Measurements from ENCODE around the gene TRIM14. TPM values are rescaled to one million over a fixed set of nuclear protein-coding genes. Genes with fewer than 3 reads are reported as not detected.
A peak's percentile ranks its signal among the peaks of the same experiment; 100 is the strongest.

Gene TRIM14
- total and polyA plus RNA-seq, 2 of the 4 experiments (the other 2 are of a cell fraction), result 3.0 to 8.5 TPM

- H3K9ac ChIP-seq (ENCODE audit: low read depth, low read length), result no peak overlapping the region
- dilution Hi-C loops (cut with HindIII; ENCODE audit: low sequenced_read_pairs, unreplicated experiment) (no loop called here), intact Hi-C loops (cut with micrococcal nuclease) (no loop called here), in situ Hi-C loops (cut with MboI; ENCODE audit: low sequenced_read_pairs) (no loop called here)
- POLR2A ChIA-PET (ENCODE audit: unreplicated experiment), result no interaction called here
- peak overlapping the region; percentile 62 for H2AK5ac ChIP-seq (ENCODE audit: low read depth, low read length)
- H3K9me1 ChIP-seq (ENCODE audit: insufficient read depth, low read length), result peaks cover 20% of the 10 kb centered on the region
- peak overlapping the region; percentile 54; the same call in 1 of the 2 replicates for H2BK120ac ChIP-seq (ENCODE audit: low read depth, low read length)
- H3K27ac ChIP-seq (ENCODE audit: insufficient read depth, low read length), result no peak overlapping the region
- H3K4me1 ChIP-seq (ENCODE audit: control insufficient read depth, insufficient read depth, low read length), result peaks cover 11% of the 10 kb centered on the region
- H3K27me3 ChIP-seq (ENCODE audit: control insufficient read depth, insufficient read depth, low read length), result no peaks in the 10 kb centered on the region
- H4K8ac ChIP-seq (ENCODE audit: low read depth in 2 of 2, low read length in 2 of 2), result peak overlapping the region in 1 of 2 experiments; percentile 80; a peak in 1 of 4 replicates
- H3K36me3 ChIP-seq (ENCODE audit: control insufficient read depth, insufficient read depth, low read length), result no peaks in the 10 kb centered on the region
- H3K4me2 ChIP-seq (ENCODE audit: low read depth, low read length), result no peak overlapping the region
- no CpG with 5 or more reads among the region's 8 CpGs for WGBS, 2 experiments (ENCODE audit: extremely low coverage in 2 of 2, insufficient read length in 1 of 2)
- no peak overlapping the region for H2AK9ac ChIP-seq (replicated peaks; ENCODE audit: low read depth, low read length, poor library complexity)
- no peak overlapping the region for H4K5ac ChIP-seq (ENCODE audit: low read depth, low read length)
- H3K4ac ChIP-seq (ENCODE audit: low read depth, low read length), result peak overlapping the region; percentile 64
- DNase-seq, result no peak
- H3K14ac ChIP-seq (replicated peaks; ENCODE audit: low read depth, low read length), result no peak overlapping the region
- no peaks in the 10 kb centered on the region for H4K20me1 ChIP-seq (ENCODE audit: insufficient read depth, low read length)
- H3K79me1 ChIP-seq (ENCODE audit: low read depth in 1 of 2, low read length in 2 of 2), result peaks cover 0 to 12% of the 10 kb centered on the region in 2 experiments; a peak in 2 of 4 replicates
- H2BK20ac ChIP-seq (ENCODE audit: low read depth, low read length), result peak overlapping the region; percentile 49; the same call in 1 of the 2 replicates
- H3K4me3 ChIP-seq (ENCODE audit: insufficient read depth, low read depth, low read length), result no peak overlapping the region
- H3K56ac ChIP-seq (ENCODE audit: extremely low read depth, insufficient read depth, low read length), result no peak overlapping the region
- H3K23ac ChIP-seq (ENCODE audit: low read depth, low read length), result no peak overlapping the region
- H3K9me3 ChIP-seq (ENCODE audit: control insufficient read depth, insufficient read depth, low read length), result no peaks in the 10 kb centered on the region
- TF ChIP-seq, protein P1, sequence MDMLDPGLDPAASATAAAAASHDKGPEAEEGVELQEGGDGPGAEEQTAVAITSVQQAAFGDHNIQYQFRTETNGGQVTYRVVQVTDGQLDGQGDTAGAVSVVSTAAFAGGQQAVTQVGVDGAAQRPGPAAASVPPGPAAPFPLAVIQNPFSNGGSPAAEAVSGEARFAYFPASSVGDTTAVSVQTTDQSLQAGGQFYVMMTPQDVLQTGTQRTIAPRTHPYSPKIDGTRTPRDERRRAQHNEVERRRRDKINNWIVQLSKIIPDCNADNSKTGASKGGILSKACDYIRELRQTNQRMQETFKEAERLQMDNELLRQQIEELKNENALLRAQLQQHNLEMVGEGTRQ (IDR thresholded peaks at IDR 0.05; ENCODE audit: low read depth, low read length), result no peak
- TF ChIP-seq MXI1 (IDR thresholded peaks at IDR 0.05; ENCODE audit: borderline replicate concordance, low read depth, low read length), result no peak
- no peak for TF ChIP-seq CHD1 (IDR thresholded peaks at IDR 0.05; ENCODE audit: low read depth, low read length)
- TF ChIP-seq, protein P2, sequence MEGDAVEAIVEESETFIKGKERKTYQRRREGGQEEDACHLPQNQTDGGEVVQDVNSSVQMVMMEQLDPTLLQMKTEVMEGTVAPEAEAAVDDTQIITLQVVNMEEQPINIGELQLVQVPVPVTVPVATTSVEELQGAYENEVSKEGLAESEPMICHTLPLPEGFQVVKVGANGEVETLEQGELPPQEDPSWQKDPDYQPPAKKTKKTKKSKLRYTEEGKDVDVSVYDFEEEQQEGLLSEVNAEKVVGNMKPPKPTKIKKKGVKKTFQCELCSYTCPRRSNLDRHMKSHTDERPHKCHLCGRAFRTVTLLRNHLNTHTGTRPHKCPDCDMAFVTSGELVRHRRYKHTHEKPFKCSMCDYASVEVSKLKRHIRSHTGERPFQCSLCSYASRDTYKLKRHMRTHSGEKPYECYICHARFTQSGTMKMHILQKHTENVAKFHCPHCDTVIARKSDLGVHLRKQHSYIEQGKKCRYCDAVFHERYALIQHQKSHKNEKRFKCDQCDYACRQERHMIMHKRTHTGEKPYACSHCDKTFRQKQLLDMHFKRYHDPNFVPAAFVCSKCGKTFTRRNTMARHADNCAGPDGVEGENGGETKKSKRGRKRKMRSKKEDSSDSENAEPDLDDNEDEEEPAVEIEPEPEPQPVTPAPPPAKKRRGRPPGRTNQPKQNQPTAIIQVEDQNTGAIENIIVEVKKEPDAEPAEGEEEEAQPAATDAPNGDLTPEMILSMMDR (conservative IDR thresholded peaks at IDR 0.05; ENCODE audit: low read depth, low read length), result no peak
- TF ChIP-seq ELK1 (IDR thresholded peaks at IDR 0.05; ENCODE audit: borderline replicate concordance, low read depth, low read length), result no peak
- no peak for TF ChIP-seq RFX5 (IDR thresholded peaks at IDR 0.05; ENCODE audit: low read depth, low read length)
- TF ChIP-seq FOS (IDR thresholded peaks at IDR 0.05; ENCODE audit: low read depth, low read length), result no peak
- no peak for TF ChIP-seq RAD21 (IDR thresholded peaks at IDR 0.05; ENCODE audit: low read length)
- no peak for TF ChIP-seq MAFK (IDR thresholded peaks at IDR 0.05; ENCODE audit: low read depth, low read length)
- TF ChIP-seq MAZ (IDR thresholded peaks at IDR 0.05; ENCODE audit: borderline replicate concordance, low read depth, low read length), result no peak
- no peak for TF ChIP-seq SMC3 (IDR thresholded peaks at IDR 0.05; ENCODE audit: low read depth, low read length)
- no peak for TF ChIP-seq POLR2A (IDR thresholded peaks at IDR 0.05; ENCODE audit: low read depth, low read length)
- TF ChIP-seq NFE2L2 (IDR thresholded peaks at IDR 0.05; ENCODE audit: low read depth, low read length), result no peak
- TF ChIP-seq BHLHE40 (IDR thresholded peaks at IDR 0.05; ENCODE audit: low read depth, low read length), result no peak
- no peak for TF ChIP-seq RCOR1 (IDR thresholded peaks at IDR 0.05; ENCODE audit: insufficient replicate concordance, low read length)
- BruUV-seq (replicated peaks), result no TSS peak
- no peak overlapping the region for H3K18ac ChIP-seq (ENCODE audit: low read depth, low read length)
- peak overlapping the region; percentile 51 for H2AFZ ChIP-seq (replicated peaks; ENCODE audit: low read length, poor library complexity)
- H2BK15ac ChIP-seq (ENCODE audit: low read depth, low read length), result no peak overlapping the region; the same call in 2 of the 3 replicates
- CTCF ChIA-PET, result interaction anchor here (0.6 kb wide), 1 partner anchor 56 kb away, joined by 3 read pairs; the partner anchor contains the start of gene ANP32B
- no peak for ATAC-seq (ENCODE audit: low read depth)
- no peak overlapping the region for H2BK5ac ChIP-seq (ENCODE audit: low read depth, low read length, poor library complexity, severe bottlenecking)
- H4K91ac ChIP-seq (ENCODE audit: insufficient read depth, low read depth, low read length), result no peak overlapping the region
Measured at GRCh38 chr9:98038958-98039357, 80.1 kb downstream of the TRIM14 start.

Measured in IMR-90 (cell line).